Pancreas (tissue), 10 donors: ENCODE results near the gene SMAD2. TPM values are rescaled to one million over a fixed set of nuclear protein-coding genes. Genes with fewer than 3 reads are reported as not detected.

Experiments used
- ATAC-seq, 4 donors: fragments of 200-7000 bp; cut with Tn5 transposase; one replicate each; pipeline versions ENCODE4 v1.8.0 to v1.9.1; 2020; ENCODE audit warnings: mild to moderate bottlenecking in 4 of 4, moderate library complexity in 4 of 4
- DNase-seq, 6 donors: peaks; one replicate each; pipeline ENCODE4 v3.0.0-alpha.2; 2020
- FAIRE-seq: peaks from 2 replicates; lab custom pipeline; 2012; peaks lifted over from hg19 to GRCh38; lab: Jason Lieb, UNC
- H3K27ac ChIP-seq, 4 donors: fragments of 200-600 bp; sonication (generic); 1 replicate in 3 of 4; 2 replicates in 1 of 4; pipeline versions ENCODE4 v1.5.0 to v1.8.0; 2020
- H3K27me3 ChIP-seq, 4 donors: fragments of 200-600 bp; one replicate each; pipeline ENCODE4 v1.8.0; 2021
- H3K36me3 ChIP-seq, 3 donors: fragments of 200-600 bp; sonication (generic) in 1 of 3; one replicate each; pipeline versions ENCODE4 v1.5.0 to v1.8.0; 2020 to 2021
- H3K4me1 ChIP-seq, 3 donors: fragments of 200-600 bp; one replicate each; pipeline ENCODE4 v1.8.0; 2021
- H3K4me3 ChIP-seq, 4 donors: fragments of 200-600 bp; sonication (generic) in 2 of 4; one replicate each; pipeline versions ENCODE4 v1.5.0 to v1.8.0; 2020 to 2021
- H3K9me3 ChIP-seq, 4 donors: fragments of 200-600 bp; one replicate each; pipeline ENCODE4 v1.8.0; 2021
- CTCF ChIP-seq, 4 donors: fragments of 200-600 bp; sonication (generic) in 3 of 4; IDR thresholded peaks; one replicate each; pipeline versions ENCODE4 v1.5.0 to v1.8.0; 2021; ENCODE audit warnings: antibody characterized with exemption in 4 of 4
- WGBS, 2 donors: extraction: QIAGEN DNeasy Blood & Tissue Kit; methylation state at CpG; one replicate each; pipeline ENCODE4 v1.1.7; 2013; 5-methylcytosine and 5-hydroxymethylcytosine counted together
- intact Hi-C, 3 donors: fragments of 100-400 bp; cut with DNase I; formaldehyde crosslinking; loops; one replicate each; pipeline versions ENCODE4 v1.11.1 to v1.14.2; 2022
- polyA plus RNA-seq, 2 donors: library from polyadenylated mRNA; stranded (reverse); fragments of 200-250 nt; gene quantifications; one replicate each; pipeline ENCODE4 v1.2.3, GENCODE V29; 2013
- total RNA-seq, 6 donors: library from RNA; stranded (reverse); fragmentation: NEBNext Ultra II Directional in 4 of 6; extraction: Animal tissue kit (Norgen Biotek cat#: 25700) in 4 of 6; gene quantifications; one replicate each; pipeline versions ENCODE4 v1.2.1 to v1.2.4, GENCODE V29; 2021 to 2023
- donor health status: healthy with polysubstance abuse.
- donor health status: DM: no; HTN: no; CAD: no; lungs with moderate emphysema.
- donor health status: DM: no; HTN: no; CAD: no.
- donor health status: control.
- donor health status: control.
- donor health status: Bipolar disorder and iron deficiency.
- donor health status: DM: yes; HTN: yes; CAD: no.
- donor health status: DM: no; HTN: no; CAD: no.
- donor health status: DM: no; HTN: no; CAD: no.
- donor health status: DM: yes; HTN: yes; CAD: no.

SMAD2 gene
- total and polyA plus RNA-seq, 8 donors: 8.7 to 71.2 (median 46.9) TPM

- no peak for FAIRE-seq
- H3K36me3 ChIP-seq: peaks cover 0 to 16% (median 5%) of the 10 kb centered on the region in 3 donors
- whole genome bisulfite sequencing, 2 donors: 93 to 94% methylated on average over 1 of the region's 1 CpG
These were observed 87.6 kb downstream of the SMAD2 start for GRCh38 chr18:47842836-47843235.

GRCh38 chr18:47838396-47838795 is 92.1 kb downstream of the SMAD2 start:
- WGBS, 2 donors: 89 to 91% methylated on average over 4 of the region's 4 CpGs
- no peak overlapping the region for H3K27ac ChIP-seq
- no peak for ATAC-seq
- H3K27me3 ChIP-seq: no peaks in the 10 kb centered on the region
- H3K4me3 ChIP-seq: no peak overlapping the region
- H3K4me1 ChIP-seq: no peaks in the 10 kb centered on the region
- FAIRE-seq: no peak
- TF ChIP-seq CTCF (IDR thresholded peaks at IDR 0.05): no peak
- no peaks in the 10 kb centered on the region for H3K9me3 ChIP-seq
- peaks cover 0 to 11% (median 0%) of the 10 kb centered on the region in 3 donors for H3K36me3 ChIP-seq
- intact Hi-C loops: no loop called here
- DNase-seq: no peak

More at GRCh38 chr18:47842836-47843235, 87.6 kb downstream of the SMAD2 start:
- Histone ChIP-seq H3K4me1 (no peaks in the 10 kb centered on the region), H3K4me3 (no peak overlapping the region), H3K27me3 (no peaks in the 10 kb centered on the region), H3K27ac (no peak overlapping the region), H3K9me3 (no peaks in the 10 kb centered on the region)
- no peak for TF ChIP-seq CTCF (IDR thresholded peaks at IDR 0.05)
- ATAC-seq (peak in 2 of 4 donors; percentile 50 to 65), DNase-seq (no peak)
- intact Hi-C loops: no loop called here

GRCh38 chr18:47832348-47832747 is 98.1 kb downstream of the SMAD2 start:
- TF ChIP-seq CTCF (IDR thresholded peaks at IDR 0.05): no peak
- H3K9me3 ChIP-seq: no peaks in the 10 kb centered on the region
- FAIRE-seq (no peak), ATAC-seq (peak in 1 of 4 donors; percentile 18), DNase-seq (no peak)
- H3K27ac ChIP-seq: no peak overlapping the region
- no peak overlapping the region for H3K4me3 ChIP-seq
- H3K36me3 ChIP-seq: peaks cover 0 to 5% (median 0%) of the 10 kb centered on the region in 3 donors
- intact Hi-C loops: no loop called here
- WGBS, 2 donors: 89 to 94% methylated on average over 1 of the region's 1 CpG
- H3K4me1 ChIP-seq: no peaks in the 10 kb centered on the region
- no peaks in the 10 kb centered on the region for H3K27me3 ChIP-seq

- WGBS, 2 donors: 90 to 91% methylated on average over 1 of the region's 1 CpG
- H3K9me3 ChIP-seq: no peaks in the 10 kb centered on the region
- DNase-seq (no peak), FAIRE-seq (no peak), ATAC-seq (no peak)
- H3K36me3 ChIP-seq: peaks cover 0 to 5% (median 0%) of the 10 kb centered on the region in 3 donors
- no peaks in the 10 kb centered on the region for H3K27me3 ChIP-seq
- no peak overlapping the region for H3K4me3 ChIP-seq
- H3K4me1 ChIP-seq: no peaks in the 10 kb centered on the region
- intact Hi-C loops: no loop called here
- no peak overlapping the region for H3K27ac ChIP-seq
- no peak for TF ChIP-seq CTCF (IDR thresholded peaks at IDR 0.05)
These were observed 99.1 kb downstream of the SMAD2 start for GRCh38 chr18:47831351-47831750.

- Histone ChIP-seq H3K4me3 (no peak overlapping the region), H3K4me1 (no peaks in the 10 kb centered on the region), H3K27ac (no peak overlapping the region), H3K9me3 (no peaks in the 10 kb centered on the region), H3K27me3 (no peaks in the 10 kb centered on the region), H3K36me3 (peaks cover 0 to 5% (median 0%) of the 10 kb centered on the region in 3 donors)
- DNase-seq: no peak
- TF ChIP-seq CTCF (IDR thresholded peaks at IDR 0.05): no peak
- 94 to 99% methylated on average over 3 of the region's 3 CpGs for WGBS, 2 donors
- intact Hi-C loops: no loop called here
- no peak for ATAC-seq
- FAIRE-seq: no peak
These were observed 99.7 kb downstream of the SMAD2 start for GRCh38 chr18:47830772-47831171.
